GM21381 (cell line): ENCODE data around the gene FARP1.

ENCODE experiments used
- ATAC-seq: cut with Tn5 transposase; IDR thresholded peaks from one replicate; pipeline ENCODE4 v1.9.1; 2021; ENCODE audit warnings: mild to moderate bottlenecking, moderate library complexity; ENCODE audit not compliant: unreplicated experiment

FARP1 gene

GRCh38 chr13:98490195-98490836 is 347.4 kb downstream of the FARP1 start:
- no peak for ATAC-seq

- ATAC-seq = no peak
Measured at GRCh38 chr13:98490866-98491265, 348.0 kb downstream of the FARP1 start.

GRCh38 chr13:98492335-98493041 is 349.6 kb downstream of the FARP1 start:
- ATAC-seq = no peak

- no peak for ATAC-seq
Measured at GRCh38 chr13:98493042-98493712, 350.3 kb downstream of the FARP1 start.

- ATAC-seq = no peak
Measured at GRCh38 chr13:98494769-98495168, 351.9 kb downstream of the FARP1 start.

GRCh38 chr13:98495627-98496478 is 353.0 kb downstream of the FARP1 start:
- no peak for ATAC-seq

- no peak for ATAC-seq
Measured at GRCh38 chr13:98496479-98496791, 353.5 kb downstream of the FARP1 start.

- ATAC-seq = no peak
Measured at GRCh38 chr13:98496966-98497365, 354.1 kb downstream of the FARP1 start.

- ATAC-seq = peak; percentile 73
Measured at GRCh38 chr13:98500963-98501421, 358.1 kb downstream of the FARP1 start.

GRCh38 chr13:98503175-98504028 is 360.5 kb downstream of the FARP1 start:
- ATAC-seq = no peak

GRCh38 chr13:98504029-98504351 is 361.1 kb downstream of the FARP1 start:
- ATAC-seq = no peak

GRCh38 chr13:98504371-98504963 is 361.6 kb downstream of the FARP1 start:
- ATAC-seq = peak; percentile 62
